Measurements from ENCODE around the gene CRADD.
A peak's percentile ranks its signal among the peaks of the same experiment; 100 is the strongest.

Gene CRADD

DNA sequence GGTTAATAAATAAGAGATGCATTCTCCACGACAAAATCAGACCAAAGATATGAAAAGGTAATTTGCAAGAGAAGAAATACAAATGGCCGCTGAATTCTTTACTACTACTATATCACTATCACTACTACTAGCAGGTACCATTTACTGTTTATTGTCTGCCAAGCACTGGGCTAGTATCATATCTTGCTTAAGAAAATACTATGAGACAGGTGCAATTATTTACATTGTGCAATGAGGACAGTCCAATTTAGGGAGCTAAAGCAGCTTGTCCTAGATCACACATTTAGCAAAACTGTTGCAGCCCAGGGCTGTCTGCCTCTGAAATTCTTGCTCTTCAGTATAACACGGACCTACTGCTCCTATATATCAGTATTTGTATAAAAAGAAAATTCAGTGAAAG lies 52.8 kb downstream of the CRADD start:
- DNase-seq (ENCODE audit: low read depth, low spot score): no peak
- H3K27ac ChIP-seq: no peak overlapping the region

DNA sequence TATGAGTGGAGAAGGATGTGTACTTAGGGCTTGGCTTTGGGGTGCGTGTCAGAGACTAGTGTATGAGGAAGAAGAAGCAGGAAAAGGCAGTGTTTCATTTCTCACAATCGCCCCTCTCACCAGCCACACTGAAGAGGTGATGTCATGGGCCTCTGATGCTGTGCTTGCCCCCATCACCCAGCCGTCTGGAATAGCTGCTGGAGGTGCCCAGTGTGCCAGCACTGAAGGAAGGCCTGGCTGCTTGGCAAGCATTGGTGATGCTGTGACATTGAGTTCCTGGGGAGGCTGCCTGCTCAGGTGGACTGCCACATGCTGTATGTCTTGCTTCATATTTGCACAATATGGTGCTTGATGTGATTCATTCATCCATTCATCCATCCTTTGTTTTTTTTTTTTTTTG lies 56.2 kb downstream of the CRADD start:
- H3K27ac ChIP-seq: no peak overlapping the region
- peak; percentile 31 for DNase-seq (ENCODE audit: low read depth, low spot score)

DNA sequence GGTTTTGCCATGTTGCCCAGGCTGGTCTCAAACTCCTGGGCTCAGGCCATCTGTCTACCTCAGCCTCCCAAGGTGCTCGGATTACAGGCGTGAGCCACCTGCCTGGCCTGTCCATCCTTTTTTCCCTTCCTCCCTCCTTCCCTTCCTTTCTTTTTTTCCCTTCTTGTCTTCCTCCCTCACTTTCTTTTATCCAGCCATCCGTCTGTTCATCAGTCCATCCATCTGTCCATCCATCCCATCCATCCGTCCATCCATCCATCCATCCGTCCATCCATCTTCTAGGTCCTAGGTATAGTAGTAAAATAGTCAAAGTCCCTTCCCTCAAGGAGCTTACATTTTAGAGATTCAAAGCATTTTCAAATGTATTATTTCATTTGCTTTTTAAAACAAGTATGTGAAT lies 56.8 kb downstream of the CRADD start:
- H3K27ac ChIP-seq: no peak overlapping the region
- DNase-seq (ENCODE audit: low read depth, low spot score): no peak

DNA sequence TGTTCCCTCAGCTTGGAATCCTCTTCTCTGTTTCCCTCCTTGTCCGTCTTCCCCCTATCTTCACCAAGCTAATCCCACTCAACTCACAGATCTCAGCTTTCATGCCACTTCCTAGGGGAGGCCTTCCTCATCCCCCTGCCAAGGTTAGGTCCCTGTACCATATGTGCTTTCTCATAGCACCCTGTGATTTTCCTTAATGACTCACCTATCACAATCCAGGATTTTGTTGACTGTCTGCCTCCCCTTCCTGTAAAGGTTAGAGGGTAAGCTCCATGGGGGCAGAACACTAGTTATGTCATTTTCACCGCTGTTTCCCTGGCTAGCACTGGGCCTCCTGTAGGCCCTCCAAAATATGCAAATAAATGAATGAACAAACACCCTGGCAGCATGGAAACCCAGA lies 57.6 kb downstream of the CRADD start:
- H3K27ac ChIP-seq: no peak overlapping the region
- DNase-seq (ENCODE audit: low read depth, low spot score): no peak

GRCh38 chr12:93736640-93737178 lies 59.5 kb downstream of the CRADD start:
- no peak for DNase-seq (ENCODE audit: low read depth, low spot score)
- H3K27ac ChIP-seq: no peak overlapping the region

DNA sequence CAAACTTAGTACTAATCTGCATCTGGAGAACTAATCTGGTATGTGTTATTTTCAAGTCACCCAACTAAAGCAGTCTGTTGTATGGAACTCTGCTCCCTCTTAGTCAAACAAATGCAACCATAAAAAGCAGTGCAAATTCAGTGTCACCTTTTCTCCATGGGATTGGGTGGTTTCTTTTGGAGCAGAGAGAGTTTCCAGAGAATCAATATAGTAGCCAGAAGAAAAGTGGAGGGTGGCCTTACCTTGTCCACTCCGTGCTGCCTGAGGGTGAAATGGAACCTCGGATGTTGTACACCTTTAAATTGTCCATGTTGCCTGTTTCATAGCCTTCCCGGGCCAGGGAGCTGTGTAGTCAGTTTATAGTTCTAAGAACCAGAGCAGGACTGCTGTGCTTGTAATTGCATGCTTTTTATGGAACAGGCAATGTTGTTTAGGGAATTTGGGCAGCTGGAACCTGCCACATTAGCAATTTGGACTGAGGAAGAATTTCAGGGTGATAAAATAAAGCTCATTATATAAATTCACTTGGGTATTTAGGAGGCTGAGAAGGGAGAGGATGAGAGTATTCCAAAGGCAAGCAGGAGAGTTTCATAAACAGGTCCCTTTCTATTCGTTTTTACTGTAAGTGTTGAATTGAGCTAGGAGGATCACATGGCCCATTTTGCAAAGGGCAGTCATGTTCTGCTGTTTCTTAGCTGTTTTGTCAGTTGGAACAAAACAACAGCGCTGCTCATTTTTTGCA lies 60.5 kb downstream of the CRADD start:
- no peak for DNase-seq (ENCODE audit: low read depth, low spot score)
- no peak overlapping the region for H3K27ac ChIP-seq

DNA sequence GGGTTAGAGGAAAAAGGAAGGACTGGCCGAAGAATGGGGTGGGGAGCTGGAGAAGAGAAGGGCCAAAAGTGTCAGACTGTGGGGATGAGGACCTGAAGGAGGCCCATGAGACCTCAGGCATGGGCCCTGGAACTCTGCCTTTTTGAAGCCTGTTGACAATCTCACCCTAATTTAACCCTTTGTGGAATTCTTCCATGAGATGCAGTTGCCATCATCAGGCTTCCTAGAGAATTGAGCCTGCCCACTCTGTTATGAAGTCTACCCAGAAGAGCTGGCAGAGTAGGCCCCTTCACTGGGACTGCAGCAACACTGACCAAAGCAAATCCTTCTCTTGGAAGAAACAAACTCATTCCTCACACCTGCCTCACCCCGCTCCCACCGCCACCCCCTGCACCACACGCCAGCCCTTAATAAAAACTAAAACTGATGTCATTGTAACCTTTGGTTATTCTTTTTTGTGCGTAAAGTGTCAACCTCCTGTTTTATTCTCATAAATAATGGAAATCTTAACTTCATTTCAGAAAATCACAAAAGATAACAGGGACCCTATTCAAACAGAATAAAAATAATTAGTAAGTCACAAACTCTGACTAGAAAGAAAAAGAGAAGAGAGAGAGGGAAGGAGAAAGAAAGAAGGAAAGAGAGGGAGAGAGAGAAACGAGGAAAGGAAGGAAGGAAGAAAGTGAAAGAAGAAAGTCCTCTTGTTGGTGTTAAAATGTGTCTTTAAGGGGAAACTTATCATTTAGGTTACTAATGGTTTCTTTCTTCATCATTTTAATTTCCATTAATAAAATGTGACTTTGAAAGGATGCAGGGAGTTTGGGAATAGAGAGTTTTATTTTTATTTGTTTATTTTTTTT lies 61.3 kb downstream of the CRADD start:
- DNase-seq (ENCODE audit: low read depth, low spot score): no peak
- H3K27ac ChIP-seq: no peak overlapping the region

GRCh38 chr12:93740751-93741150 lies 63.6 kb downstream of the CRADD start:
- DNase-seq (ENCODE audit: low read depth, low spot score): no peak
- H3K27ac ChIP-seq: no peak overlapping the region

DNA sequence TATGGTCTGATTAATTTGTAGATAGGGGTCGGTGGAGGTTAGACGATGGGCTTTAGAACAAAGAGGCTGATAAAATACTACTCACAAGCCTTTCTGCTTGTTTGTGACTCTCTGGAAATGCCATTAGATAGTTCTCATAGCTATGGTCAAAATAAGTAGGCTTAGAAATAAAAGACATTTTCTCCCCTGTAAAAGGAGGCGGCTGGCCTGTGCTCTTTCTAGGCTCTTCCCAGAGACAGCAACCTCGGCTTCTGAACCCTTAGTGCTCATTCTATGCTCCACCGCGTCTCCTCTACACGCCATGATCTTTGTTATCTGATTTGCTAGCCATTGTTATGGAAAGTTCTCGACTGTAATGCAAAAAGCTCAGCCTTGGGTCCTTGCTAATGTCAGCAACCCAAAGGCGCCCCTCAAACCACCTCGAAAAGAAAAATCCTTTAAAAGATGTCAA lies 64.5 kb downstream of the CRADD start:
- no peak for DNase-seq (ENCODE audit: low read depth, low spot score)
- H3K27ac ChIP-seq: peak overlapping the region; percentile 43

- H3K27ac ChIP-seq: peak overlapping the region; percentile 43
- peak; percentile 10 for DNase-seq (ENCODE audit: low read depth, low spot score)
These were observed 65.1 kb downstream of the CRADD start for GRCh38 chr12:93742110-93742934.

DNA sequence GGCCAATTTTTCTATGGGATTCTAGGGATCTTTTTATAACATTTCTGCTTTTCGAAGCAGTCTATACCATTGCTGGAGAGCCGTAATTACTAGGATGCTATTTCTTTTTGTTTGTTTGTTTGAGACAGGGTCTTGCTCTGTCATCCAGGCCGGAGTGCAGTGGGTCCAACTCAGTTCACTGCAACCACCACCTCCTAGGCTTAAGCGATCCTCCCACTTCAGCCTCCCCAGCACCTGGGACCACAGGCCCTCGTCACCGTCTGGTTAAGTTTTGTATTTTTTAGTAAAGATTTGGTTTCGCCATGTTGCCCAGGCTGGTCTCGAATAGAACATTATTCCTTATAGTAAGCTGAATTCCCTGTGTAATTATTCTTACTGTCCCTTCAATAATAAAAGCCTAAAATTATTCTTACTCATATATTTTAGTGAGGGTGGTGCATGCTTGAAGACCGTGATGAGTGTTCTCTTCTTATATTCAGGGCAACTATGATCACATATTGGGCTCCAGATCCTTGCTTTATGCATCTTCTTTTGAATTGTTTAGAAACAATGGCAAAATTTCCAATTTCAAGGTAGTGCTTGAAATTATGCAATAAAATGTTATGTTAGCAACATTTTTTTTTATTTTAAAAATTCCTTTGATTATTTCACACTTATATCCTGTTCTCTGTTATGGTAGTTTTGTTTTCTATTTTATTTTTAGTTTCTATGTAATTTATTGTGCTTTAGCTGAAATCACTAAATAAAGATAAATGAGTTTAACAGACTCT lies 66.2 kb downstream of the CRADD start:
- peak overlapping the region; percentile 7 for H3K27ac ChIP-seq
- no peak for DNase-seq (ENCODE audit: low read depth, low spot score)

GRCh38 chr12:93743999-93744689 lies 67.0 kb downstream of the CRADD start:
- DNase-seq (ENCODE audit: low read depth, low spot score): no peak
- H3K27ac ChIP-seq: peak overlapping the region; percentile 7

DNA sequence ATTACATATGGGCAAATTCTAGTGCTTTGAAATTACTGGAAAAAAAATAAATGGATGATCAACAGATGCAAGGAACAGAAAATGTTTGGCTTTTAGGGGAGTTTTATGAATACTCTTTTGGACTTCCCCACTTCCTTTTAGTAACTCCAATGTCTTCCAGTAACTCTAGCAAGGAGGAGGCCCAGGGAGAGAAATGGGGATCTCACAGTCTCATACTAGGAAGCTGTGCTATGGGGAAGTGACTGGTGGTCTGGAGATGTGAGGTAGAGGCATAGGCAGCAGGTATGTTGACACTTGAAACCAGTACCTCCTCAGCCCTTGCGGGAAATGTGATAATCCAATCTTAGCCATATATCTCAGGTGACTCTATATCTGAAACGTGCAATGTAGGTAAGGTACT lies 68.1 kb downstream of the CRADD start:
- H3K27ac ChIP-seq: no peak overlapping the region

GRCh38 chr12:93746572-93747168 lies 69.5 kb downstream of the CRADD start:
- no peak for DNase-seq (ENCODE audit: low read depth, low spot score)
- H3K27ac ChIP-seq: no peak overlapping the region

More for the DNA sequence above, 68.1 kb downstream of the CRADD start:
- no peak for DNase-seq (ENCODE audit: low read depth, low spot score)

GRCh38 chr12:93748672-93749383 lies 71.7 kb downstream of the CRADD start:
- no peak overlapping the region for H3K27ac ChIP-seq
- no peak for DNase-seq (ENCODE audit: low read depth, low spot score)

DNA sequence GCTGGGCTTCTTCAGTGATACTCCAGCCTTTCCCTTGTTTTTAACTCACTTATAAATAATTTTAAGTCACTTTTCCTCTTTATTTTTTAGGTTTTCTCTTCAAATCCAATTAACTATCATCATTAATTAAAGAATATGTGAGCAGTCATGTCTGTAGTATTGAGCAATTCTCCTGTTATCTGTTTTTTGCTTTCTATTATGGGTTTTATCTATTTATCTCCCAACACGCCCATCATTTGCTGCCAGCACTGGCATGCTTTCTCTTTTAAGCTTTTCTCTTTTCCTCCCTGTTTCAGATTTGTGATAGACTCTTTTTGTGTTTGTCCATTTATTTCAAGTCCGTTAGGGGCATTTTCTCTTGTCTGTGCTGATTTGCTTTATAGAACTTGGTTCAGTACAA lies 72.3 kb downstream of the CRADD start:
- DNase-seq (ENCODE audit: low read depth, low spot score): no peak
- H3K27ac ChIP-seq: no peak overlapping the region

DNA sequence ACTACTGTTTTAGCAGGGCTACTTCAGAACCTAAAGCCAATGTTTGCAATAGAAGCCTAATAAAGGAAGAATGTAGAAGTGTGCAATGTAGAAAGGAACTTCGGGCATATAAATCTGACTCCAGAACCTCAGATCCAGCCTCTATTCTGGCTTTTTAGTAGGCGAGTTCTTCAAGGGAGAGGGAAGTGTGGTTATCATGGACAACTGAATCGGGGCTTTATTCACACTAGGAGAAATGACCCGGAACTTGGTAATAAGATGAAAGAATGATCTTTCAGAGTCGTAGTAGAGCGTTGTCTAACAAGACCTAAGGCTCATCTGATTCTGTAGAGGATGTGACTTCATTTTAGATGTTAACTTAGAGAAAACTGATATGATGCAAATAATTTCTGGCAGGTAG lies 72.9 kb downstream of the CRADD start:
- no peak for DNase-seq (ENCODE audit: low read depth, low spot score)
- no peak overlapping the region for H3K27ac ChIP-seq
